ENCODE measurements around the gene WDR11.

Gene WDR11

DNA sequence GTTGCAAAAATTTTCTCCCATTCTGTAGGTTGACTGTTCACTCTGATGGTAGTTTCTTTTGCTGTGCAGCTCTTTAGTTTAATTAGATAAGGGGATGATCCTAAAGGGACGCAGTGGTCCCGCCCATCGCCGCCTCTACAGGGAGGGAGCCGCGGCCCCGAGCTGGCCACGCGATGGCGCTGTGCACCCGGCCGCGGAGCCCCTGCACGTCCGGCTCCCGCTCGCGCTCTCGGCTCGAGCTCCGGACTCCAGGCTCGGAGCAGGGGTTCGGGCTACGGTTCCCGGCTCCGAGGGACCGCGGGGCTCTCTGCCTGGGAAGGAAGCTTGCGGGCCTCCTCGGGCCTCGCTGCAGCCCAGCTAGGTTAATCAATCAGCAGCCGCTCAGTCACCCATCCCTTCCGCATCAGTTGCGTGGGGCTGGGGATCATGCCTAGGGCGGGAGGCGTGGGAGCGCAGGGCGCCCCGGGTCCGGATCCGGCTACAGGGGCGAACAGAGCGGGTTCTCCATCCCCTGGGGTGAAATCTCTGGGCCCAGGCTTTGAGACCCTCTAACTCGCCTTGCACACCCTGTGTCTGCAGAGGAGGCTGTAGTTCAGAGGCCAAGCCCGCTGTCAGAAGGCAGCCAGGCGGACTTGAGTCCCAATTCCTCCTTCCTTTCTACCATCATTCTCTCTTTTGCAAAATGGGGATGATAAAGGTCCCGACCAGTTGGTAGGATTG, 97.9 kb downstream of the WDR11 start:
- DNase-seq: peak; percentile 63 to 77

DNA sequence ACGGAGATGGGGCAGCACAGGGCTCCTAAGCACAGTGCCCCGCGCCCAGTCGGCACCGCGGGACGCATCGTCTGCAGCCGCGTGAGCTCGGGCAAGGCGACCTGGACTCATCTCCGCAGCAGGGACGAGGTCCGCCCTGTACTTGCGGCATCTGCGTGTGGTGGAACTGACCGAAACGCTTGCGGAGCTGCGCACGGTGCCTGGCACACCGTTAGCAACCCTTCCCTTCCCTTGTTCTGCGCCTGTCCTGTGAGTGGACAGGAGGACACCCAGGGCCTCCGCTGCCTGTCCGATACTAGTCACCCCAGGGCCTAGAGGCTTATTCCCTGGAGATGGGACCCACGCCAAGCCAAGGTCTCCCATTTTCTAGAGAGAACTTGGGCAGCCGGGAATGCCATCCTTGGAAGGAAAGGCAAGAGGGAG, 98.5 kb downstream of the WDR11 start:
- DNase-seq: no peak

DNA sequence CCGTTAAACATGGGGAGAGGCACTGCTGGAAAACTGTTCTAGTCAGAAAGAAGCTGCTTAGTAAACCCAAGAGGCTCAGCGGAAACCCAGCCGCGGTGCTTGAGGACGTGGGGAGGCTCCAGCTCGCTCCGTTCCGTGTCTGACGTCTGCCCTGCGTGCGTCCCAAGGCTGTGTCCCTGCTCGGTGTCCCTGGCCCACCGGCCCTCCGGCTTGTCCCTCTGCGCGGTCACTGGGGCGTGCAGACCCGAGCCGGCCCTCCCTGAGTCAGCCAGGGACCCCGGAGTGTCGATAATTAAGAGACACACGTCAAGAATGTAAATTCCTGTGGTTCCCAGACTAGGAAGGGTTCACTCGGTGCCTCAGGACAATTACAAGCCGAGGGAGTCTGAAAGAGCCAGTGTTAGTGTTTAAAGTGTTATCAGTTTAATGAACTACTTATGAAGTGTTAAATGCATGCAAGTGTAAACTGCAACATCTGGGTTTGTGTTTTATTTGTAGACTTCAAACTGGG, 98.9 kb downstream of the WDR11 start:
- DNase-seq: peak in 1 of 2 donors; percentile 20

DNA sequence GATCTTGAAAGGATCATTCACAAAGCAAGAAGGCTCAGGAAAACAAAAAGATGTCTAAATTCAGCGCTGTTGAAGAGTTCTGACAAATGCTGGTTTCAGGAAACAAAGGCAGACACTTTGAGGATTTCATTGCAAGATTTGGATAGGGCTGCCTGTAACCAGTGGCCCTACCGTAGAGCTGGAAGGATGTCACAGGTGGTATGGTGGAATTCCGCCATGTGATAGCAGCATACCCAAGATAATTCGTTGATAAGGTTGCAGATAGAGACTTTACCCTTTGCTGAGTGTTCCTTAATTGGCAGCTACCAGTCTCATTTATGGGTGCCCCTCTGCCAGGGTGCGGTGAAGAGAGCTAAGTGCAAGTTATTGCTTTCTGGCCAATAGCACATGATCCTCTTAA, 100.1 kb downstream of the WDR11 start:
- DNase-seq: no peak

DNA sequence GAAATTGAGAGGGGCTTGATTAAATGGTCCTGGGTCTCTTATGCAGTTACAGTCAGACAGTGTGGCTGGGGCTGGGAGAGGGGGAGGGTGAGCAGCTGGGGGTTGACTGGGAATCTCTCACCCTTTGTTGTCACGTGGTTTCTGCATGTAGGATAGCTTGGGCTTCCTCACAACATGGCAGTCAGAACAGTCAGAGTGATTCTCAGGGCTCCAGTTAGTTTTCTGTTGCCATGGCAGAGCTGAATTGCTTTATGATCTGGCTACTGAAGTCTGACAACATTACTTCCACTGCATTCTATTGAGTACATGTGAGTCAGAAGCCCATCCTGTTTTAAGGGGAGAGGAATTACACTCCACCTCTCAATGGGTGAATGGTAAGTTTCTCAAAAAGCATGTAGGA, 102.7 kb downstream of the WDR11 start:
- DNase-seq: no peak

Data from stimulated activated CD4-positive, alpha-beta T cell treated with anti-CD3 and anti-CD28 coated beads, Interleukin-2, amount 100 ng/mL, for 24 hours (primary cell).